ENCODE measurements around the gene SPEM2.

The SPEM2 gene

DNA sequence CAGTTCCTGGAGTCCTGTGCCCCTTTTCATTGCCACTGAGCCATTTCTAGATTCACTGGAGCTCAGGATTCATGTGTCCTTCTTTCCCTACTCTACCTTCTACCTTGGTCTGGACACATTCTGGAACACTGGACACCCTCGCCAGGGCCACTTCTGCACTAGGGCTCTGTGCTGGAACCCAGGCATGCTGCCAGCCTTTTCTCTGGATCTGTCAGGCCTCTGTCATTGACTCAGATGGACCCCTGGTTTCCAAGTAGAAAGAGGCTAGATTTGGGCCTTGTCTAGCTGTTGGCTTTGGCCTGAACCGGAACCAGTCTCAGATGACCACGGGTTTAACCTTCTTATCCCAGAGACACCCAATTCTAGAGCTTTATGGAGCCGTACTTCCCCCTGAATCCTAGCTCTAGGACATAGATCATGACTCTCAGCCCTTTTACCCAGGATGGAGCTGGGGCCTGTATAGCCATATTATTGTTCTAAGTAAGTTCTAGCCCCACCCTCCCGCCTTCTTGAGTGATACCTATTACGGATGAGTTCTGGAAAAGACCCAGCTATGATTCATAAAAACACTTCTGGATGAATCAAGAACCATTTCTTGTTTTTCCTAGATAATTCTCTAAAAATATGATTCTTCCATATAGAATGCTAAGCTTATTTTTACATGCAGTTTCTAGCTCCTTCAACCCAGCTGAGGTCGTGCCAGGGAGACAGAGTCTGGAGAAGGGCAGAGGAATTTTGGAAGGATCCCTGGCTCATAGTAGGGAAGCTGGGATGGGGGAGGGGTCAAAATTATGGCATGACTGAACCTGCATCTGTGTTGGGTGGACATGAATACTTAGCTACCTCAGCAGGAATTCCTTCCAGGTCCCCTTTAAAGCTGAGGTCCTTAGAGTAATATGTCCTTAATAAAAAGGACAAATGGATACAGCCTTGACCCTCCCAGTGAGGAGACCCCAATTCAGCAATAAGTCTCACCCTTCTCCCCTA is 18.4 kb downstream of the SPEM2 start:
- no peak for DNase-seq (ENCODE audit: extremely low read depth, insufficient read length)
- TF ChIP-seq, protein P1, sequence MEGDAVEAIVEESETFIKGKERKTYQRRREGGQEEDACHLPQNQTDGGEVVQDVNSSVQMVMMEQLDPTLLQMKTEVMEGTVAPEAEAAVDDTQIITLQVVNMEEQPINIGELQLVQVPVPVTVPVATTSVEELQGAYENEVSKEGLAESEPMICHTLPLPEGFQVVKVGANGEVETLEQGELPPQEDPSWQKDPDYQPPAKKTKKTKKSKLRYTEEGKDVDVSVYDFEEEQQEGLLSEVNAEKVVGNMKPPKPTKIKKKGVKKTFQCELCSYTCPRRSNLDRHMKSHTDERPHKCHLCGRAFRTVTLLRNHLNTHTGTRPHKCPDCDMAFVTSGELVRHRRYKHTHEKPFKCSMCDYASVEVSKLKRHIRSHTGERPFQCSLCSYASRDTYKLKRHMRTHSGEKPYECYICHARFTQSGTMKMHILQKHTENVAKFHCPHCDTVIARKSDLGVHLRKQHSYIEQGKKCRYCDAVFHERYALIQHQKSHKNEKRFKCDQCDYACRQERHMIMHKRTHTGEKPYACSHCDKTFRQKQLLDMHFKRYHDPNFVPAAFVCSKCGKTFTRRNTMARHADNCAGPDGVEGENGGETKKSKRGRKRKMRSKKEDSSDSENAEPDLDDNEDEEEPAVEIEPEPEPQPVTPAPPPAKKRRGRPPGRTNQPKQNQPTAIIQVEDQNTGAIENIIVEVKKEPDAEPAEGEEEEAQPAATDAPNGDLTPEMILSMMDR (IDR thresholded peaks at IDR 0.05; ENCODE audit: insufficient read depth, low read length, poor library complexity, severe bottlenecking) = no peak
- Histone ChIP-seq H3K4me3 (replicated peaks; ENCODE audit: low read depth, low read length) (no peak overlapping the region), H3K36me3 (ENCODE audit: control insufficient read depth, insufficient read depth, low read length) (no peaks in the 10 kb centered on the region), H3K27me3 (replicated peaks; ENCODE audit: control insufficient read depth, insufficient read depth, low read length) (no peaks in the 10 kb centered on the region)

- H3K27me3 ChIP-seq (replicated peaks; ENCODE audit: control insufficient read depth, insufficient read depth, low read length) = no peaks in the 10 kb centered on the region
- no peak for DNase-seq (ENCODE audit: extremely low read depth, insufficient read length)
- no peaks in the 10 kb centered on the region for H3K36me3 ChIP-seq (ENCODE audit: control insufficient read depth, insufficient read depth, low read length)
- TF ChIP-seq, protein P1 (IDR thresholded peaks at IDR 0.05; ENCODE audit: insufficient read depth, low read length, poor library complexity, severe bottlenecking) = peak; percentile 11
- peak within 1 kb of the TSS; percentile 27 for H3K4me3 ChIP-seq (replicated peaks; ENCODE audit: low read depth, low read length)
Observed at GRCh38 chr17:7444682-7445618, 19.5 kb downstream of the SPEM2 start, which contains the start of gene CHRNB1. Gene CHRNB1 (plus strand): TSS chr17:7445061. CDS start chr17:7445128, 67 bp downstream.

GRCh38 chr17:7445619-7445968 is 20.2 kb downstream of the SPEM2 start:
- DNase-seq (ENCODE audit: extremely low read depth, insufficient read length) = no peak
- TF ChIP-seq, protein P1 (IDR thresholded peaks at IDR 0.05; ENCODE audit: insufficient read depth, low read length, poor library complexity, severe bottlenecking) = no peak
- Histone ChIP-seq H3K4me3 (replicated peaks; ENCODE audit: low read depth, low read length) (peak overlapping the region; percentile 27), H3K36me3 (ENCODE audit: control insufficient read depth, insufficient read depth, low read length) (no peaks in the 10 kb centered on the region), H3K27me3 (replicated peaks; ENCODE audit: control insufficient read depth, insufficient read depth, low read length) (no peaks in the 10 kb centered on the region)

DNA sequence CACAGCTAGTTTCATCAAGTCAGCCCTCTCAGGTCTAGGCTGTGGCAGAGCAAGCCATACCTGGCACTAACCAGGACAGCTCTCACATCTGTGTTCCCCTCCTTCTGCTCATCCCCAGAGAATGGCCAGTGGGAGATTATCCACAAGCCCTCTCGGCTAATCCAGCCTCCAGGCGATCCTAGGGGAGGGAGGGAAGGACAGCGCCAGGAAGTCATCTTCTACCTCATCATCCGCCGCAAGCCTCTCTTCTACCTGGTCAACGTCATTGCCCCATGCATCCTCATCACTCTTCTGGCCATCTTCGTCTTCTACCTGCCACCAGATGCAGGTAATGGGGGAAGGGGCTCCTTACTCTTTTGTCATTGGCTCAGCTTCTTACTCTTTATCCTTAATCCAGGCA is 23.0 kb downstream of the SPEM2 start:
- H3K4me3 ChIP-seq (replicated peaks; ENCODE audit: low read depth, low read length) = no peak overlapping the region
- no peaks in the 10 kb centered on the region for H3K36me3 ChIP-seq (ENCODE audit: control insufficient read depth, insufficient read depth, low read length)
- DNase-seq (ENCODE audit: extremely low read depth, insufficient read length) = no peak
- no peaks in the 10 kb centered on the region for H3K27me3 ChIP-seq (replicated peaks; ENCODE audit: control insufficient read depth, insufficient read depth, low read length)
- TF ChIP-seq, protein P1 (IDR thresholded peaks at IDR 0.05; ENCODE audit: insufficient read depth, low read length, poor library complexity, severe bottlenecking) = no peak

DNA sequence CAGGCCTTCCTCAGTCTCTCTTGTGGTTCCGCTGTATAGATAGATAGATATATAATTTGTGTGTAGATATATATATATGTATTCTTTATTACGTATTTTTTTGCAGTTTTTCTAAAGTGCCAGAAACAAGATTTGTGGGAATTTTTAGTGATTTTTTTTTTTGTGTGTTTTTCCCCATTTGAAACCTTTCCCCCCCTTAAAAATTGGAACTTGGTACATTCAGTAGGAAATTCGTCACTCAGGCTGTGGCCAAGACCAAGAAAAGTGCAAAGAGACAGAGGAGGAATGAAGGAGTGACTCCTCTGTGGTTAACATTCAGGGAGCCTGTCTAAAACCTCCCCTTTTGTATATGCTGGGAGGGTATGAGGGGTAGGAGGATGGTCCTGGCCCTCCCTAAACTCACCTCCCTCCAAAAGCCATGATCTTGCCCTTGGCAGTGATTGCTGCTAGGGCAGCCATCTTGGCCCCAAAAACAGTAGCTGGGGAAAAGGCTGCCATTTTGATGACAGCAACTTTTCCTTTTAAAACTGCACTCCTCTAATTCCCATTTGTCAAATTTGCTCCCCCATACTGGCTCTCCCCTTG is 34.6 kb downstream of the SPEM2 start:
- TF ChIP-seq, protein P1 (IDR thresholded peaks at IDR 0.05; ENCODE audit: insufficient read depth, low read length, poor library complexity, severe bottlenecking) = no peak
- Histone ChIP-seq H3K27me3 (replicated peaks; ENCODE audit: control insufficient read depth, insufficient read depth, low read length) (no peaks in the 10 kb centered on the region), H3K4me3 (replicated peaks; ENCODE audit: low read depth, low read length) (no peak overlapping the region), H3K36me3 (ENCODE audit: control insufficient read depth, insufficient read depth, low read length) (peaks cover 2% of the 10 kb centered on the region)
- no peak for DNase-seq (ENCODE audit: extremely low read depth, insufficient read length)
